HL-60 (cell line): ENCODE measurements around the gene MGST1.

ENCODE experiments used
- POLR2AphosphoS5 ChIP-seq: IDR thresholded peaks from 2 replicates; pipeline ENCODE4 v1.6.1; 2012; ENCODE audit warnings: low read depth
- TF ChIP-seq, protein P1 (sequence below): IDR thresholded peaks from 2 replicates; pipeline ENCODE4 v1.6.1; 2012; ENCODE audit warnings: low read depth; ENCODE audit not compliant: insufficient replicate concordance
- TF ChIP-seq, protein P2 (sequence below): IDR thresholded peaks from one replicate; pipeline ENCODE4 v1.5.1; 2011; ENCODE audit warnings: low read length, control low read depth, inconsistent platforms; ENCODE audit not compliant: insufficient read depth

DNA sequence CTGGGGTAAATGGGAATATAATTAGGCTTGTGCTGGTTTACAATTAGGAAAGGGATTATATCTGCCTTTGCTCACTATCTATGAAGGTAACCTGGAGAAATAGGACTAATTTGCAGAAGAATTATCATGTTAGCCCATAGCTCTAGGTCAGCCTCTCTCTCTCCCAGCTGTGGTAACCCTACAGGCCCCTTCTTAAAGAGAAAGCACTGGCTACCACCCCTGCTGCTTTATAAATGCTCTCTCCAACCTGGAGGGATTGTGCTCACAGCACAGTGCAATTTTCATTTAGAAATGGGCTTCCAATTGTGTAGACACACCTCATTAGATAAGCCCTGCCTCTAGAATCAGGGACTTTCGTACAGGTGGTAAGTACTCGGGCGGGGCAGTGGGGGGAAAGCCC is 22.7 kb upstream of the MGST1 start:
- TF ChIP-seq, protein P1, sequence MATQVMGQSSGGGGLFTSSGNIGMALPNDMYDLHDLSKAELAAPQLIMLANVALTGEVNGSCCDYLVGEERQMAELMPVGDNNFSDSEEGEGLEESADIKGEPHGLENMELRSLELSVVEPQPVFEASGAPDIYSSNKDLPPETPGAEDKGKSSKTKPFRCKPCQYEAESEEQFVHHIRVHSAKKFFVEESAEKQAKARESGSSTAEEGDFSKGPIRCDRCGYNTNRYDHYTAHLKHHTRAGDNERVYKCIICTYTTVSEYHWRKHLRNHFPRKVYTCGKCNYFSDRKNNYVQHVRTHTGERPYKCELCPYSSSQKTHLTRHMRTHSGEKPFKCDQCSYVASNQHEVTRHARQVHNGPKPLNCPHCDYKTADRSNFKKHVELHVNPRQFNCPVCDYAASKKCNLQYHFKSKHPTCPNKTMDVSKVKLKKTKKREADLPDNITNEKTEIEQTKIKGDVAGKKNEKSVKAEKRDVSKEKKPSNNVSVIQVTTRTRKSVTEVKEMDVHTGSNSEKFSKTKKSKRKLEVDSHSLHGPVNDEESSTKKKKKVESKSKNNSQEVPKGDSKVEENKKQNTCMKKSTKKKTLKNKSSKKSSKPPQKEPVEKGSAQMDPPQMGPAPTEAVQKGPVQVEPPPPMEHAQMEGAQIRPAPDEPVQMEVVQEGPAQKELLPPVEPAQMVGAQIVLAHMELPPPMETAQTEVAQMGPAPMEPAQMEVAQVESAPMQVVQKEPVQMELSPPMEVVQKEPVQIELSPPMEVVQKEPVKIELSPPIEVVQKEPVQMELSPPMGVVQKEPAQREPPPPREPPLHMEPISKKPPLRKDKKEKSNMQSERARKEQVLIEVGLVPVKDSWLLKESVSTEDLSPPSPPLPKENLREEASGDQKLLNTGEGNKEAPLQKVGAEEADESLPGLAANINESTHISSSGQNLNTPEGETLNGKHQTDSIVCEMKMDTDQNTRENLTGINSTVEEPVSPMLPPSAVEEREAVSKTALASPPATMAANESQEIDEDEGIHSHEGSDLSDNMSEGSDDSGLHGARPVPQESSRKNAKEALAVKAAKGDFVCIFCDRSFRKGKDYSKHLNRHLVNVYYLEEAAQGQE, result no peak
- TF ChIP-seq, protein P2, sequence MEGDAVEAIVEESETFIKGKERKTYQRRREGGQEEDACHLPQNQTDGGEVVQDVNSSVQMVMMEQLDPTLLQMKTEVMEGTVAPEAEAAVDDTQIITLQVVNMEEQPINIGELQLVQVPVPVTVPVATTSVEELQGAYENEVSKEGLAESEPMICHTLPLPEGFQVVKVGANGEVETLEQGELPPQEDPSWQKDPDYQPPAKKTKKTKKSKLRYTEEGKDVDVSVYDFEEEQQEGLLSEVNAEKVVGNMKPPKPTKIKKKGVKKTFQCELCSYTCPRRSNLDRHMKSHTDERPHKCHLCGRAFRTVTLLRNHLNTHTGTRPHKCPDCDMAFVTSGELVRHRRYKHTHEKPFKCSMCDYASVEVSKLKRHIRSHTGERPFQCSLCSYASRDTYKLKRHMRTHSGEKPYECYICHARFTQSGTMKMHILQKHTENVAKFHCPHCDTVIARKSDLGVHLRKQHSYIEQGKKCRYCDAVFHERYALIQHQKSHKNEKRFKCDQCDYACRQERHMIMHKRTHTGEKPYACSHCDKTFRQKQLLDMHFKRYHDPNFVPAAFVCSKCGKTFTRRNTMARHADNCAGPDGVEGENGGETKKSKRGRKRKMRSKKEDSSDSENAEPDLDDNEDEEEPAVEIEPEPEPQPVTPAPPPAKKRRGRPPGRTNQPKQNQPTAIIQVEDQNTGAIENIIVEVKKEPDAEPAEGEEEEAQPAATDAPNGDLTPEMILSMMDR, result no peak
- TF ChIP-seq POLR2AphosphoS5, result no peak
